Chondrocyte (in vitro differentiated cells): Measurements from ENCODE around the gene WDHD1. TPM values are rescaled to one million over a fixed set of nuclear protein-coding genes. Genes with fewer than 3 reads are reported as not detected.
"Not testable (repeated sequence)": the region's sequence is repeated elsewhere in the genome, so short reads cannot be mapped to it uniquely, and the experiment has no call there.

Source experiments
- DNase-seq: peaks from one replicate; pipeline ENCODE4 v3.0.0; 2021; ENCODE audit warnings: mixed read lengths, low spot score
- H3K27ac Mint-ChIP-seq: one replicate; pipeline ENCODE4 v1.8.0; 2021; ENCODE audit warnings: mild to moderate bottlenecking, moderate library complexity, mixed read lengths; ENCODE audit not compliant: unreplicated experiment
- H3K27me3 Mint-ChIP-seq: 2 replicates; pipeline ENCODE4 v1.8.0; 2021; ENCODE audit warnings: low read depth, mixed read lengths
- H3K36me3 Mint-ChIP-seq: 2 replicates; pipeline ENCODE4 v1.8.0; 2021; ENCODE audit warnings: low read depth, mixed read lengths
- H3K4me1 Mint-ChIP-seq: 2 replicates; pipeline ENCODE4 v1.8.0; 2021; ENCODE audit warnings: low read depth, mild to moderate bottlenecking, mixed read lengths
- H3K4me3 Mint-ChIP-seq: one replicate; pipeline ENCODE4 v1.8.0; 2021; ENCODE audit warnings: mild to moderate bottlenecking, moderate library complexity, mixed read lengths; ENCODE audit not compliant: unreplicated experiment
- H3K9me3 Mint-ChIP-seq: 2 replicates; pipeline ENCODE4 v1.8.0; 2021; ENCODE audit warnings: low read depth, mixed read lengths
- total RNA-seq: library from RNA; stranded (reverse); gene quantifications from 3 replicates; pipeline ENCODE4 v1.2.1, GENCODE V29; 2021
- TF ChIP-seq, protein P1 (sequence below): fragments of 200-600 bp; sonication (generic); IDR thresholded peaks from 2 replicates; pipeline ENCODE4 v1.5.0; 2021; ENCODE audit warnings: antibody characterized with exemption, mild to moderate bottlenecking, moderate library complexity

WDHD1 gene
- total RNA-seq, 1 donor from 2014 or later = 7.1 TPM

DNA sequence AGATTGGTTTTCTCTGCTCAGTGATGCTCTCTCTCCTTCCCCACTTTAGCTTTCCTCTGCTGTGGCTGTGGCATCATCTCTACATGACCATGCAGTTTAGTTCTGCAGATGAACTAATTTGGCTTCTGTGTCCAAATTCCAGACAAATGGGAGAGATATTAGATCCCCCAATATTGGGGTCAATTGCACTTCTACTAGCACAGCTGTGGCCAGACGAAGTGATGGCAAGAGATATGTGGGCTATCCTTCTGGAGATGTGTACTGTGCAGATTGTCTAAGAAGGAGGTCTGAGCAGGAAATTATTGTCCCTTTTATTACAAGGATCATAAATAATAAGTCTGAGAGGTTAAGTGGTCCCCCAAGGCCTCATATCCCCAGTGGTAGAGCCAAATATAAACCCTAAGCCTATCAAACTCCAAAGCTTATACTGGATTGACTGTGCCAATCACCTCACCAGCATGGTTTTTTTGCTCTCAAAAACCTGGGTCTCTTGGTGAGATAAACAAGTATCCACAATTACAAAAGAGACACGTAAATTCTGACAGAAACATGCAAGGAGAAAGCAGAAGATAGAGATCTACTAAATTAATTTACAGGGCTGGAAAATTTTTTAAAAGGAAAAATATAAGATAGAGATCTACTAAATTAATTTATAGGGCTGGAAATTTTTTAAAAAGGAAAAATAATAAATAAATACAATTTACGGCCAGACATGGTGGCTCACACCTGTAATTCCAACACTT, 95.1 kb downstream of the WDHD1 start:
- TF ChIP-seq, protein P1, sequence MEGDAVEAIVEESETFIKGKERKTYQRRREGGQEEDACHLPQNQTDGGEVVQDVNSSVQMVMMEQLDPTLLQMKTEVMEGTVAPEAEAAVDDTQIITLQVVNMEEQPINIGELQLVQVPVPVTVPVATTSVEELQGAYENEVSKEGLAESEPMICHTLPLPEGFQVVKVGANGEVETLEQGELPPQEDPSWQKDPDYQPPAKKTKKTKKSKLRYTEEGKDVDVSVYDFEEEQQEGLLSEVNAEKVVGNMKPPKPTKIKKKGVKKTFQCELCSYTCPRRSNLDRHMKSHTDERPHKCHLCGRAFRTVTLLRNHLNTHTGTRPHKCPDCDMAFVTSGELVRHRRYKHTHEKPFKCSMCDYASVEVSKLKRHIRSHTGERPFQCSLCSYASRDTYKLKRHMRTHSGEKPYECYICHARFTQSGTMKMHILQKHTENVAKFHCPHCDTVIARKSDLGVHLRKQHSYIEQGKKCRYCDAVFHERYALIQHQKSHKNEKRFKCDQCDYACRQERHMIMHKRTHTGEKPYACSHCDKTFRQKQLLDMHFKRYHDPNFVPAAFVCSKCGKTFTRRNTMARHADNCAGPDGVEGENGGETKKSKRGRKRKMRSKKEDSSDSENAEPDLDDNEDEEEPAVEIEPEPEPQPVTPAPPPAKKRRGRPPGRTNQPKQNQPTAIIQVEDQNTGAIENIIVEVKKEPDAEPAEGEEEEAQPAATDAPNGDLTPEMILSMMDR = no peak
- no peaks in the 10 kb centered on the region for H3K27me3 Mint-ChIP-seq
- no peaks in the 10 kb centered on the region for H3K9me3 Mint-ChIP-seq
- H3K27ac Mint-ChIP-seq = no peak overlapping the region
- H3K36me3 Mint-ChIP-seq = no peaks in the 10 kb centered on the region
- H3K4me3 Mint-ChIP-seq = no peak overlapping the region
- no peaks in the 10 kb centered on the region for H3K4me1 Mint-ChIP-seq
- no peak for DNase-seq

DNA sequence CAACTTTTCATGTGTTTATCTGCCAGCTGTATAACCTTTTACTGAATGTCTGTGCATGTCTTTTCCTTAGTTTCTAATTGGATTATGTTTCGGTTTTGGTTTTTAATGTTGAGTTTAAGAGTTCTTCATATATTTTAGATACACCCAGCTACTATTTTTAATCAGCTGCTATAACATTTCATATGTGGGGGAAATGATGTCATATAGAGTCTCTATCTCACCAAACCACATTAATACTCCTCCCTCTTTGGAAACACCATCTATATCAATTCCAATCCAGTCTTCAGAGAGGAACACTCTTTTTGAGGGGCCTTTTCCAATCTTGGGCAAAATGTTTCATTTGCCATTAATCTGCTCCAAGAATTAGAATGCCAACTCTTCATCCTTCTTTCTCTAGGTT, 95.8 kb downstream of the WDHD1 start:
- DNase-seq = no peak
- Mint-ChIP-seq H3K4me1 (no peaks in the 10 kb centered on the region), H3K27me3 (no peaks in the 10 kb centered on the region), H3K4me3 (no peak overlapping the region), H3K36me3 (no peaks in the 10 kb centered on the region), H3K9me3 (no peaks in the 10 kb centered on the region), H3K27ac (no peak overlapping the region)
- TF ChIP-seq, protein P1 = no peak

DNA sequence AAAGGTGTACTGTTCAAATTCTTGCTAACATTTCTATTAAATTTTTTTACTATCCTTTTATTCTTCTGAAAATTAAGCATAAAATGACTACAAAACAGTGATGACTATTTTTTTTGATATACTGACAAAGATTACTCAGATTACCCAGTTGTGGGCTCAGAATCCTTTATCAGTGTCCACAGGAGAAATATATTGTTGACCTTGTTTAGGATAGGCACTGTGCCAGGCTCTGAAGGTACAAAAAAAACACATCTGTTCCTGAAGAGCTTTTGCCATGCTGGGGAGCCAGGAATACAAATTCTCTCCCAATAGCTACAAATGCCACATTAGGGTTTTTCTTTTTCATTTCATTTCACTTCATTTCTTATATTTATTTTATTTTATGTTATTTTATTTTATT, 97.3 kb downstream of the WDHD1 start:
- H3K36me3 Mint-ChIP-seq = no peaks in the 10 kb centered on the region
- TF ChIP-seq, protein P1 = no peak

DNA sequence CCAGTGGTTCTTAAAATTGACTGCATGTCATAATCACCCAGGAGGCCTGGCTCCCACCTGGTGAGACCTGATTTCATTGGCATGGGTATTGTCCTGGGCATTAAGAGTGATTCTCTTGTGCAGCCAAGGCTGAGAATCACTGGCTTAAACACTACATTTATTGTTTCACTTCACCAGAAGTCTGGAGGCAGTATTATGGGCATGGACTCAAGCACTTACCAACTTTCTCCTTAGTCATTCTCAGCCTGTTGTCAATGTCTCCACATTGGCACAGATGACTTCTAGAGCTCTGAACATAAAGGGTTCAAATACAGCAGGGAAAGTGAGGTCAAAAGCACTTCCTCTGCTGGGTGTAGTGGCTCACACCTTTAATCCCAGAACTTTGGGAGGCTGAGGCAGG, 98.7 kb downstream of the WDHD1 start:
- TF ChIP-seq, protein P1 = no peak
- Mint-ChIP-seq H3K4me1 (no peaks in the 10 kb centered on the region), H3K36me3 (no peaks in the 10 kb centered on the region), H3K27ac (no peak overlapping the region), H3K4me3 (no peak overlapping the region), H3K27me3 (no peaks in the 10 kb centered on the region), H3K9me3 (no peaks in the 10 kb centered on the region)
- no peak for DNase-seq

More for the DNA sequence above, 97.3 kb downstream of the WDHD1 start:
- no peak overlapping the region for H3K27ac Mint-ChIP-seq
- no peaks in the 10 kb centered on the region for H3K27me3 Mint-ChIP-seq
- H3K4me1 Mint-ChIP-seq = no peaks in the 10 kb centered on the region
- no peak for DNase-seq
- no peak overlapping the region for H3K4me3 Mint-ChIP-seq
- no peaks in the 10 kb centered on the region for H3K9me3 Mint-ChIP-seq

DNA sequence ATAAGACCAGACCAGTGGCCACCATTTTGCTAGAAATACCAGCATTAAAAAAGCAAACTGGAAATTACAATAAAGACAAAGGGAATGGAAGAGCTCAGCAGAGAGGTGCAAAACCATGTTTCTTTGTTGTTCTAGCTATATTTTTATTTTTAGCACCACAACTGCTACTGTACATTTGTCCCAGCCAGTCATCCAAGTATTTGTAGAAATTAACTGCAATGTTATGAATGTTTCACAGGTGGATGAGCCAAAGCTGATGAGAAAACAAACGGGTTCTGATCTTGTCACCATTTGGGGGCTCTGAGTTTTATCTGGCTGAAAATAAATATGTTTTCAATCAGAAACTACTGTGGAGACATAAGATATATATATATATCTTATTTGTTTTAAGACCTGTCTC, 99.3 kb downstream of the WDHD1 start:
- Mint-ChIP-seq H3K9me3 (no peaks in the 10 kb centered on the region), H3K27ac (no peak overlapping the region), H3K4me3 (no peak overlapping the region), H3K36me3 (no peaks in the 10 kb centered on the region), H3K4me1 (no peaks in the 10 kb centered on the region), H3K27me3 (no peaks in the 10 kb centered on the region)
- TF ChIP-seq, protein P1 = no peak
- DNase-seq = no peak

DNA sequence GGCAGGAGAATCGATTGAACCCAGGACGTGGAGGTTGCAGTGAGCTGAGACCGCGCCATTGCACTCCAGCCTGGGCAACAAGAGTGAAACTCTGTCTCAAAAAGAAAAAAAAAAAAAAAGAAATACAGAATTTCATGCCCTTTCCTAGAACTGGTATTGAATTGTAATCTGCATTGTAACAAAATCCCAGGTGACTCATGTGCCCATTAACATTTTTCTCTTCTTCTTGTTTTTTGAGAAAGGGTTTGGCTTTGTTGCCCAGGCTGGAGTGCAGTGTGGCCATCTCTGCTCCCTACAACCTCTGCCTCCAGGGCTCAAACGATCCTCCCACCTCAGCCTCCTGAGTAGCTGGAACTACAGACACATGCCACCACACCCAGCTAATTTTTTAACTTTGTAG, 100.3 kb downstream of the WDHD1 start:
- not testable (repeated sequence) for H3K27ac Mint-ChIP-seq, H3K27me3 Mint-ChIP-seq, H3K4me1 Mint-ChIP-seq, H3K36me3 Mint-ChIP-seq, H3K4me3 Mint-ChIP-seq, DNase-seq, H3K9me3 Mint-ChIP-seq
